ENCODE measurements around the gene SNX25.
"Not testable (repeated sequence)": the region's sequence is repeated elsewhere in the genome, so short reads cannot be mapped to it uniquely, and the experiment has no call there.

SNX25 gene

DNA sequence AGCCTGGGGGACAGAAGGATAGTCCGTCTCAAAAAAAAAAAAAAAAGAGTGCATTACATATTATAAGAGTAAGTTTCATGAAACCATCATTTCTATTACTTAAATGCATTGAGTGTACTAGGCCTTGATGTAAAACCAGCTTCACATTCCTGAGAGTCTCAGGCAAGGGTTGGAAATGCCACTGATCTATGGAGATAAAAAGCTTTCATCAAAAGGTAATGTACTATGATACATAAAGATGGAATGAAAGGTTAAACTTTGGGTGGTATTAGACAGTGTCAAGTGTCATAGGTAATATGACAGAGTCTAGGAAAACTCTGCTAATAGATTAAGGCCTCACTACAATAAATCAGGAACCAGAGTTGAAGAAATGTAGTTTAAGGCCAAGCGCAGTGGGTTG lies 13.0 kb upstream of the SNX25 start:
- TF ChIP-seq, protein P1, sequence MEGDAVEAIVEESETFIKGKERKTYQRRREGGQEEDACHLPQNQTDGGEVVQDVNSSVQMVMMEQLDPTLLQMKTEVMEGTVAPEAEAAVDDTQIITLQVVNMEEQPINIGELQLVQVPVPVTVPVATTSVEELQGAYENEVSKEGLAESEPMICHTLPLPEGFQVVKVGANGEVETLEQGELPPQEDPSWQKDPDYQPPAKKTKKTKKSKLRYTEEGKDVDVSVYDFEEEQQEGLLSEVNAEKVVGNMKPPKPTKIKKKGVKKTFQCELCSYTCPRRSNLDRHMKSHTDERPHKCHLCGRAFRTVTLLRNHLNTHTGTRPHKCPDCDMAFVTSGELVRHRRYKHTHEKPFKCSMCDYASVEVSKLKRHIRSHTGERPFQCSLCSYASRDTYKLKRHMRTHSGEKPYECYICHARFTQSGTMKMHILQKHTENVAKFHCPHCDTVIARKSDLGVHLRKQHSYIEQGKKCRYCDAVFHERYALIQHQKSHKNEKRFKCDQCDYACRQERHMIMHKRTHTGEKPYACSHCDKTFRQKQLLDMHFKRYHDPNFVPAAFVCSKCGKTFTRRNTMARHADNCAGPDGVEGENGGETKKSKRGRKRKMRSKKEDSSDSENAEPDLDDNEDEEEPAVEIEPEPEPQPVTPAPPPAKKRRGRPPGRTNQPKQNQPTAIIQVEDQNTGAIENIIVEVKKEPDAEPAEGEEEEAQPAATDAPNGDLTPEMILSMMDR (conservative IDR thresholded peaks at IDR 0.05; ENCODE audit: control insufficient read depth, insufficient read depth, low read depth, low read length): no peak
- no peak overlapping the region for H3K4me3 ChIP-seq (ENCODE audit: control insufficient read depth, low read depth, low read length)
- DNase-seq (ENCODE audit: low read depth): no peak

DNA sequence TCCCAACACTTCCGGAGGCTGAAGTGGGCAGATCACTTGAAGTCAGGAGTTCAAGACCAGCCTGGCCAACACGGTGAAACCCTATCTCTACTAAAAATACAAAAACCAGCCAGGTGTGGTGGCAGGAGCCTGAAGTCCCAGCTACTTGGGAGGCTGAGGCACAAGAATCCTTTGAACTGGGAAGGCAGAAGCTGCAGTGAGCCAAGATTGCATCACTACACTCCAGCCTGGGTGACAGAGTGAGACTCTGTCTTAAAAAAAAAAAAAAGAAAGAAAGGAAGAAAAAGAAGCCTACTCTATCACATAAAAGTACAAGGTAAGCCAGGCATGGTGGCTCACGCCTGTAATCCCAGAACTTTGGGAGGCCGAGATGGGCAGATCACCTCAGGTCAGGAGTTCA lies 11.2 kb upstream of the SNX25 start:
- DNase-seq (ENCODE audit: low read depth); H3K4me3 ChIP-seq (ENCODE audit: control insufficient read depth, low read depth, low read length): not testable (repeated sequence)

DNA sequence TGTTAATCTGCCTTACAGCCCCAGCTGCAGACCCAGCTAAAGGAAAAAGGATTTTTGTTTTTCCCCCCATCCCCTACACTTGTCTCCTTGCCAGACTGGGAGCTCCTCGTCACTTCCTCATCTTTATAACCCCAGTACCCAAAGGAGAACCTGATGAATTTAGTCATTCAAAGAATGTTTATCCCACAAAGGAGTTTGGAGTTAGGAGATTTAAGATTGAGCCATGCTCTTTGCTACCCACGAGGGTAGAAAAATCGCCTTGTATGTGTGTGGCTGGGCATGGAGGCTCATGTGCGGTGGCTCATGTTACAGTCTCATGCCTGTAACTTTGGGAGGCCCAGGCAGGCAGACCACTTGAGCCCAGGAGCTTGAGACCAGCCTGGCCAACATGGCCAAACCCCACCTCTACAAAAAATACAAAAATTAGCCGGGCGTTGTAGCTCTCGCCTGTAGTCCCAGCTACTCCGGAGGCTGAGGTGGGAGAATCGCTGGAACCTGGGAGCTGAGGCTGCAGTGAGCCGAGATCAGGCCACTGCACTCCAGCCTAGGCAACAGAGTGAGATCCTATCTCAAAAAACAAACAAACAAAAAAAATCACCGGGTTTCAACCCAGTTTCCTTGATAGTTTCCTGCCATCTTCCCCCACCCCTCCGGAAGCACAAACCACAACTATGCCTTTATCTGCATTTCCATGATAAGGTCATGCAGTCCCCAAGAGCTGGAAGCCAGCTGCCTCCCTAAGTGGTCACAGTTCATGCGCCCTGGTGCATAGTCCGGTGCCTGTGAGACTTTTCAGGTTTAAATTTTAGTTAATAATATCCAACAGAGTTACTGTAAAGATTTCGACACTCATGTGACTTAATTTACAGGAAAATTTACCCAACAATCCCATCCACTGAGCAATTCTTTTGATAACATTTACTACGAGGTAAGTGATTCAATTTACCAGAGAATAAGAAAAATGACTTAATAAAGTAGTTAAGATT lies 7.1 kb upstream of the SNX25 start:
- DNase-seq (ENCODE audit: low read depth): peak; percentile 27
- peak overlapping the region; percentile 65 for H3K4me3 ChIP-seq (ENCODE audit: control insufficient read depth, low read depth, low read length)
- TF ChIP-seq, protein P1 (conservative IDR thresholded peaks at IDR 0.05; ENCODE audit: control insufficient read depth, insufficient read depth, low read depth, low read length): no peak

DNA sequence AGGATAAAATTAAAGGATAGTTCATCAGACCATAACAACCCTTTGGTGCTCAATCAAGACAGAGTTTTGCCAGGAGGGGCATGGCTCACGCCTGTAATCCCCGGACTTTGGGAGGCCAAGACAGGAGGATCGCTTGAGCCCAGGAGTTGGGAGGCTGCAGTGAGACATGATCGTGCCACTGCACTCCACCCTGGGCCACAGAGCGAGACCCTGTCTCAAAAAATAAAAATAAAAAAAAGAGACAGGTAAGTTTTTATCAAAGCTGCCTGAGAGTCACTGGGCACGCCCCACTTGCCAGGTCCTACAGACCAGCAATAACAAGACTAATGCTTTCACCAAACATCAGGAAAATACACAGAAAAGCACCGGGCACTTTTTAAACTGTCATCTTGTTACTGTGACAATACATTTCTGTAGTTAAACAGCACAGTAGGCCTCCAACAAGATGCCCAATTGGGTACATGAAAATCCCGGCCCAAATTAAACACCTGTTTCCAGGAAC lies 6.4 kb upstream of the SNX25 start:
- peak overlapping the region; percentile 65 for H3K4me3 ChIP-seq (ENCODE audit: control insufficient read depth, low read depth, low read length)
- TF ChIP-seq, protein P1 (conservative IDR thresholded peaks at IDR 0.05; ENCODE audit: control insufficient read depth, insufficient read depth, low read depth, low read length): no peak
- DNase-seq (ENCODE audit: low read depth): no peak

DNA sequence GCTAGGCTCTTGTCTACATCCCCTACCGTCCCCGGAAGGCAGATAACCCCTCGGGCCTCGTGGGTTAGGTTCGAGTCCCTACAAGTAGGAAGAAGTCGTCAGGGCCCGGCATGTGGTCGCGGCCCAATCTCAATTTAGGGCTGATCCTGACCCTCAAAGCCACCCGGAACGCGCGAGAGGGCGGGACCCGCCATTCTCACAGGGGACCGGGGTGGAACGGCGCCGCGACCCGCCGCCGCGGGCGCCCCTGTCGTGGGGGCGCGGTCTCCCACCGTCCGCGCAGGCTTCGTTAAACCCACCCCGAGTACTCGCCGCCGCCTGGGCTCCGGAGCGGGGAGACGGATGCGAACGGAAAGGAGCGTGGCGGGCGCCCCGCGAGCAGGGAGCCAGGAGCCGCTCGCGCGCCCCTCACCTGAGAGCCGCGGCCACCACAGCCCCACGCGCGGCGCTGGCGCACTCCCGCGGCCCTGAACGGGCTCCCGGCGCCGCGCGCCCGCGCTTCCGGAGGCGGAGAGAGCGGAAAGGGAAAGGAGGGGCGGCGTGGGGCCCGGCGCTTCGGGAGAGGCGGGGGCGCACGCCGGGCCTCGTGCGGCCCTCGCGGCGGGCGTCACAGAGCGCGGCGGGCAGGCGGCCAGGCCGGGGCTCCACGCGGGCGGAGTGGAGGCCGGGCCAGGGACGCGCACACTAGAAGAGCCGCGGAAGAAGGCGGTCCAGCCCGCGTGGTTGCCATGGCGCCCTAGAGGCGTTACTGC lies 5.7 kb upstream of the SNX25 start, which contains the start of gene CFAP97:
Gene CFAP97, minus strand, starts transcription at position 515 of the 752 bp plus-strand sequence. CDS start 12,804 bp downstream, outside the sequence.
- TF ChIP-seq, protein P1 (conservative IDR thresholded peaks at IDR 0.05; ENCODE audit: control insufficient read depth, insufficient read depth, low read depth, low read length): no peak
- peak within 1 kb of the TSS; percentile 65 for H3K4me3 ChIP-seq (ENCODE audit: control insufficient read depth, low read depth, low read length)
- peak; percentile 88 for DNase-seq (ENCODE audit: low read depth)

DNA sequence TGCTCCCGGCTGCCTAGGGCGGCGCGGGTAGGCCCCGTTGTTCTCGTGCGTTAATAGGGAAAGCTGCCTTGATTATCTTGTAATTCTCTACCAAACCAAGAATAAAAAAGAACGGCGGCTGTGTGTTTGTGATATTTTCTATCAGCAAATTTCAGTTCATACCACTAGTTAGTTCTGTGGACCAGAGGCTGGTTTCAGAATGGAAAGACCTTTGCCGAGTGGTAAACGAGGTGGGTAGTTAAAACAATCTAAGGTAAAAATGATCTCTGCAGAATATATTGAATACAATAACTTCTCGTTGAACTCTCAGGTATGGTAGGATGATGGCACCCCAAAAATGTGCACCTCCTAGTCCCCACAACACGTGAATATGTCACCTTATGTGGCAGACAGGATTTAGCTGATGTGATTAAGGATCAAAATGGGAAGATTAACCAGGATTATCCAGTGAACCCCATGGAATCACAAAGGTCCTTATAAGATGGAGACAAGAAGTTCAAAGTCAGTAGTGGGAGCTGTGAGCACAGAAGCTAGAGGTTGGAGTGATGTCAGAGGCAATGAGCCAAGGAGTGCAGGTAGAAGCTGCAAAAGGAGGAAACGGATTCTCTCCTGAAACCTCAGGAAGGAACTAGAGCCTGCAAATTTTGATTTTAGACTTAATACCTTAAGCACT lies 5.0 kb upstream of the SNX25 start:
- TF ChIP-seq, protein P1 (conservative IDR thresholded peaks at IDR 0.05; ENCODE audit: control insufficient read depth, insufficient read depth, low read depth, low read length): no peak
- DNase-seq (ENCODE audit: low read depth): peak; percentile 43
- H3K4me3 ChIP-seq (ENCODE audit: control insufficient read depth, low read depth, low read length): peak overlapping the region; percentile 60

DNA sequence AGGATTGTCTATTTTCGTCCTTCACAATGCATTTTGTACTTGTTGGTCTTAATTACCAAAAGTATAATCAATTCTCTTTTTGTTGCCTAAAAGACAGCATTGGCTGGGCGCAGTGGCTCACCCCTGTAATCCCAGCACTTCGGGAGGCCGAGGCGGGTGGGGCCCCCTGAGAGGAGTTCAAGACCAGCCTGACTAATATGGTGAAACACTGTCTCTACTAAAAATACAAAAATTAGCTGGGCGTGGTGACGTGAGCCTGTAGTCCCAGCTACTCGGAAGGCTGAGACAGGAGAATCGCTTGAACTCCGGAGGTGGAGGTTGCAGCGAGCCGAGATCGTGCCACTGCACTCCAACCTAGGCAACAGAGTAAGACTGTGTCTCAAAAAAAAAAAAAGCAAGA lies 4.3 kb upstream of the SNX25 start:
- not testable (repeated sequence) for DNase-seq (ENCODE audit: low read depth); H3K4me3 ChIP-seq (ENCODE audit: control insufficient read depth, low read depth, low read length)

Measured in fibroblast of mammary gland (primary cell).